Liver (tissue), 9 donors: ENCODE data around the gene BCAS1. TPM values are rescaled to one million over a fixed set of nuclear protein-coding genes. Genes with fewer than 3 reads are reported as not detected.

ENCODE experiments used
- DNase-seq: peaks from one replicate; pipeline ENCODE4 v3.0.0-alpha.2; 2017; ENCODE audit warnings: low spot score
- H3K27ac ChIP-seq, 2 donors: one replicate each; pipeline ENCODE4 v1.7.0; 2013; ENCODE audit warnings: inconsistent platforms in 2 of 2, low read length in 2 of 2, control low read depth in 1 of 2, low read depth in 1 of 2, mild to moderate bottlenecking in 1 of 2
- H3K27me3 ChIP-seq, 4 donors: one replicate each; pipeline versions ENCODE4 v1.6.1 to v1.7.0; 2013; ENCODE audit warnings: low read length in 3 of 4, inconsistent platforms in 1 of 4, mild to moderate bottlenecking in 1 of 4, moderate library complexity in 1 of 4; ENCODE audit not compliant: control insufficient read depth in 4 of 4, insufficient read depth in 4 of 4
- H3K36me3 ChIP-seq, 4 donors: one replicate each; pipeline versions ENCODE4 v1.6.1 to v1.7.0; 2013; ENCODE audit warnings: low read length in 3 of 4, mild to moderate bottlenecking in 3 of 4, low read depth in 1 of 4, moderate library complexity in 1 of 4; ENCODE audit not compliant: control insufficient read depth in 4 of 4, insufficient read depth in 3 of 4
- H3K4me1 ChIP-seq, 4 donors: one replicate each; pipeline versions ENCODE4 v1.6.1 to v1.7.0; 2013; ENCODE audit warnings: low read length in 3 of 4, mild to moderate bottlenecking in 3 of 4, moderate library complexity in 1 of 4; ENCODE audit not compliant: control insufficient read depth in 4 of 4, insufficient read depth in 4 of 4
- H3K4me3 ChIP-seq, 3 donors: one replicate each; pipeline versions ENCODE4 v1.6.1 to v1.7.0; 2013; ENCODE audit warnings: low read length in 3 of 3, control low read depth in 1 of 3, low read depth in 1 of 3, mild to moderate bottlenecking in 1 of 3
- H3K9ac ChIP-seq, 2 donors: one replicate each; pipeline ENCODE4 v1.7.0; 2013; ENCODE audit warnings: low read length in 2 of 2, mild to moderate bottlenecking in 2 of 2, moderate library complexity in 2 of 2, control low read depth in 1 of 2, low read depth in 1 of 2
- H3K9me3 ChIP-seq, 4 donors: one replicate each; pipeline versions ENCODE4 v1.6.1 to v1.7.0; 2013; ENCODE audit warnings: low read length in 3 of 4; ENCODE audit not compliant: control insufficient read depth in 4 of 4
- ATF3 ChIP-seq: IDR thresholded peaks from 2 replicates; pipeline ENCODE4 v1.6.1; 2016; ENCODE audit warnings: antibody characterized with exemption
- CTCF ChIP-seq: fragments of 150-350 bp; IDR thresholded peaks from 2 replicates; pipeline ENCODE4 v1.5.1; 2017; ENCODE audit warnings: improper control_type of control experiment, low read depth, low read length; ENCODE audit not compliant: missing input control
- EGR1 ChIP-seq, 2 donors: IDR thresholded peaks; 2 replicates each; pipeline ENCODE4 v1.6.1; 2016 to 2018; ENCODE audit warnings: antibody characterized with exemption in 2 of 2, low read depth in 2 of 2
- FOXA1 ChIP-seq: IDR thresholded peaks from 2 replicates; pipeline ENCODE4 v1.6.1; 2016; ENCODE audit warnings: antibody characterized with exemption
- FOXA2 ChIP-seq: IDR thresholded peaks from 2 replicates; pipeline ENCODE4 v1.6.1; 2016; ENCODE audit warnings: antibody characterized with exemption
- GABPA ChIP-seq, 2 donors: IDR thresholded peaks in 1 of 2; conservative IDR thresholded peaks in 1 of 2; 2 replicates each; pipeline ENCODE4 v1.6.1; 2016; ENCODE audit warnings: antibody characterized with exemption in 2 of 2, mild to moderate bottlenecking in 1 of 2, moderate library complexity in 1 of 2
- HNF4A ChIP-seq, 2 donors: conservative IDR thresholded peaks; 2 replicates each; pipeline ENCODE4 v1.6.1; 2016; ENCODE audit warnings: antibody characterized with exemption in 2 of 2, mild to moderate bottlenecking in 2 of 2
- HNF4G ChIP-seq: IDR thresholded peaks from 2 replicates; pipeline ENCODE4 v1.6.1; 2016; ENCODE audit warnings: antibody characterized with exemption
- JUND ChIP-seq, 2 donors: IDR thresholded peaks; 2 replicates each; pipeline ENCODE4 v1.6.1; 2016; ENCODE audit warnings: antibody characterized with exemption in 2 of 2
- NR2F2 ChIP-seq: IDR thresholded peaks from 2 replicates; pipeline ENCODE4 v1.6.1; 2016; ENCODE audit warnings: antibody characterized with exemption
- RXRA ChIP-seq, 2 donors: IDR thresholded peaks; 2 replicates each; pipeline ENCODE4 v1.6.1; 2017 to 2018; ENCODE audit warnings: antibody characterized with exemption in 2 of 2, mild to moderate bottlenecking in 1 of 2
- SP1 ChIP-seq: IDR thresholded peaks from 2 replicates; pipeline ENCODE4 v1.6.1; 2018; ENCODE audit warnings: antibody characterized with exemption, mild to moderate bottlenecking
- TAF1 ChIP-seq: conservative IDR thresholded peaks from 2 replicates; pipeline ENCODE4 v1.6.1; 2016; ENCODE audit warnings: antibody characterized with exemption, mild to moderate bottlenecking
- YY1 ChIP-seq: IDR thresholded peaks from 2 replicates; pipeline ENCODE4 v1.6.1; 2016; ENCODE audit warnings: antibody characterized with exemption, mild to moderate bottlenecking
- ZBTB33 ChIP-seq: IDR thresholded peaks from 2 replicates; pipeline ENCODE4 v1.6.1; 2016; ENCODE audit warnings: antibody characterized with exemption
- WGBS: extraction: QIAGEN DNeasy Blood & Tissue Kit; methylation state at CpG from one replicate; pipeline ENCODE4 v1.1.7; 2013; 5-methylcytosine and 5-hydroxymethylcytosine counted together
- polyA plus RNA-seq, 2 donors: library from polyadenylated mRNA; stranded (reverse) in 1 of 2; unstranded in 1 of 2; fragments of 200-250 nt in 1 of 2; fragments of >200 nt in 1 of 2; fragmentation: Nextera tagmentation in 1 of 2; extraction: Ambion mirVana in 1 of 2; gene quantifications; one replicate each; pipeline versions ENCODE4 v1.2.1 to v1.2.3, GENCODE V29; 2013 to 2015
- total RNA-seq, 2 donors: library from RNA; depleted of rRNA; stranded (reverse); fragments of >200 nt; gene quantifications; one replicate each; pipeline ENCODE4 v1.2.3, GENCODE V29; 2014
- TF ChIP-seq, protein P1 (sequence below): IDR thresholded peaks from 2 replicates; pipeline ENCODE4 v1.6.1; 2016; ENCODE audit warnings: antibody characterized with exemption, mild to moderate bottlenecking
- TF ChIP-seq, protein P2 (sequence below): IDR thresholded peaks from 2 replicates; pipeline ENCODE4 v1.6.1; 2016; ENCODE audit warnings: antibody characterized with exemption
- donor health status: healthy.
- donor health status: healthy.
- donor health status: healthy.
- donor health status: healthy.
- donor health status: healthy.

The BCAS1 gene
- total and polyA plus RNA-seq, 4 donors, result under 0.01 to 0.93 (median 0.04) TPM

DNA sequence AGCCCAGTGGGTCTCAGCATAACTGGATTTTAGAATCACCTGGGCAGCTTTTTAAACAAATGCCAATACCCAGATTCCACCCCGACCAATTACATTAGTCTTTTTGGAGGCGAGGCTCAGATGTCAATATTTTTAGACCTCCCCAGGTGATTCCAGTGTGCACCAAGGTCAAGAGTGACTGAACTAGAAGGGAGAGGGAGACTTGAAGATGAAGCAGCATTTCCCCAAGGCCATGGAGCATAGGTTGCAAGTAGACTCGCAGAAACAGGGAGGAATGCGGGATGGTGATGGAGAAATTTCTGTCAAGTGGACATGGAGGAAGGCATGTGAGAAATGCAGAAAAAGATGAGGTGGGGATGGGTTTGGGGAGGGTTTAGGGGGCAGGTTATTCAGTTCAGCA, 64.9 kb downstream of the BCAS1 start:
- Histone ChIP-seq H3K9ac (no peak overlapping the region), H3K4me3 (no peak overlapping the region), H3K36me3 (no peaks in the 10 kb centered on the region), H3K9me3 (peaks cover 0 to 10% (median 3%) of the 10 kb centered on the region in 4 donors), H3K27ac (no peak overlapping the region), H3K4me1 (no peaks in the 10 kb centered on the region), H3K27me3 (no peaks in the 10 kb centered on the region)
- DNase-seq, result no peak
- WGBS, result 92% methylated on average over 4 of the region's 4 CpGs
- no peak for TF ChIP-seq NR2F2
- TF ChIP-seq HNF4G, result no peak
- TF ChIP-seq ZBTB33, result no peak
- TF ChIP-seq, protein P1, sequence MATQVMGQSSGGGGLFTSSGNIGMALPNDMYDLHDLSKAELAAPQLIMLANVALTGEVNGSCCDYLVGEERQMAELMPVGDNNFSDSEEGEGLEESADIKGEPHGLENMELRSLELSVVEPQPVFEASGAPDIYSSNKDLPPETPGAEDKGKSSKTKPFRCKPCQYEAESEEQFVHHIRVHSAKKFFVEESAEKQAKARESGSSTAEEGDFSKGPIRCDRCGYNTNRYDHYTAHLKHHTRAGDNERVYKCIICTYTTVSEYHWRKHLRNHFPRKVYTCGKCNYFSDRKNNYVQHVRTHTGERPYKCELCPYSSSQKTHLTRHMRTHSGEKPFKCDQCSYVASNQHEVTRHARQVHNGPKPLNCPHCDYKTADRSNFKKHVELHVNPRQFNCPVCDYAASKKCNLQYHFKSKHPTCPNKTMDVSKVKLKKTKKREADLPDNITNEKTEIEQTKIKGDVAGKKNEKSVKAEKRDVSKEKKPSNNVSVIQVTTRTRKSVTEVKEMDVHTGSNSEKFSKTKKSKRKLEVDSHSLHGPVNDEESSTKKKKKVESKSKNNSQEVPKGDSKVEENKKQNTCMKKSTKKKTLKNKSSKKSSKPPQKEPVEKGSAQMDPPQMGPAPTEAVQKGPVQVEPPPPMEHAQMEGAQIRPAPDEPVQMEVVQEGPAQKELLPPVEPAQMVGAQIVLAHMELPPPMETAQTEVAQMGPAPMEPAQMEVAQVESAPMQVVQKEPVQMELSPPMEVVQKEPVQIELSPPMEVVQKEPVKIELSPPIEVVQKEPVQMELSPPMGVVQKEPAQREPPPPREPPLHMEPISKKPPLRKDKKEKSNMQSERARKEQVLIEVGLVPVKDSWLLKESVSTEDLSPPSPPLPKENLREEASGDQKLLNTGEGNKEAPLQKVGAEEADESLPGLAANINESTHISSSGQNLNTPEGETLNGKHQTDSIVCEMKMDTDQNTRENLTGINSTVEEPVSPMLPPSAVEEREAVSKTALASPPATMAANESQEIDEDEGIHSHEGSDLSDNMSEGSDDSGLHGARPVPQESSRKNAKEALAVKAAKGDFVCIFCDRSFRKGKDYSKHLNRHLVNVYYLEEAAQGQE, result no peak
- no peak for TF ChIP-seq YY1
- TF ChIP-seq SP1, result no peak
- TF ChIP-seq HNF4A (conservative IDR thresholded peaks at IDR 0.05), result no peak
- no peak for TF ChIP-seq FOXA1
- no peak for TF ChIP-seq RXRA (IDR thresholded peaks at IDR 0.05)
- TF ChIP-seq TAF1, result no peak
- no peak for TF ChIP-seq CTCF
- no peak for TF ChIP-seq GABPA (IDR thresholded peaks at IDR 0.05 in 1 of 2, conservative IDR thresholded peaks at IDR 0.05 in 1 of 2)
- TF ChIP-seq JUND (IDR thresholded peaks at IDR 0.05), result no peak
- no peak for TF ChIP-seq ATF3

DNA sequence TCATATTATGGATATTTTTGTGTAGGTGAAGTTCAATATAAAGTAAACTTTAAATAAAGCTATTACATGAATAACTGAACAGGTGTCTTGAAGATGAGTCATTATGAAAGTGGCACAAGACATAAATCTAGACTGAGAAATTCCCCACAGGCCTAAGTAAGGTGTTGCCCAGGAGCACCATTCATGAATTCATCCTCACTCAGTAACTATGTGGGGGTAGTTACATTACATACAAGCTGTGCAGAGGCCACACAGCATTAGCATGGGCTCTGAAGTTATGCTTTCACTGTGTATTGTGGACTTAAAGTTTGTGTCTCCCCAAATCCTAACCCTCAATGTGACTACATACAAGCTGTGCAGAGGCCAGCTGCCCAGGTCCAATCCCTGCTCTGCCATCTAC, 65.9 kb downstream of the BCAS1 start:
- DNase-seq, result no peak
- TF ChIP-seq ATF3 (no peak), TAF1 (no peak), RXRA (IDR thresholded peaks at IDR 0.05) (no peak), EGR1 (IDR thresholded peaks at IDR 0.05; ENCODE audit: low read depth in 2 of 2) (no peak), HNF4A (conservative IDR thresholded peaks at IDR 0.05) (no peak), ZBTB33 (no peak), NR2F2 (no peak), FOXA2 (no peak)
- TF ChIP-seq, protein P2, sequence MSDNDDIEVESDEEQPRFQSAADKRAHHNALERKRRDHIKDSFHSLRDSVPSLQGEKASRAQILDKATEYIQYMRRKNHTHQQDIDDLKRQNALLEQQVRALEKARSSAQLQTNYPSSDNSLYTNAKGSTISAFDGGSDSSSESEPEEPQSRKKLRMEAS, result no peak
- TF ChIP-seq, protein P1, result no peak

More for the DNA sequence above, 65.9 kb downstream of the BCAS1 start:
- H3K27me3 ChIP-seq, result no peaks in the 10 kb centered on the region
- H3K4me3 ChIP-seq, result no peak overlapping the region
- no peaks in the 10 kb centered on the region for H3K4me1 ChIP-seq
- no peaks in the 10 kb centered on the region for H3K36me3 ChIP-seq
- no peak overlapping the region for H3K9ac ChIP-seq
- no peak overlapping the region for H3K27ac ChIP-seq
- H3K9me3 ChIP-seq, result peaks cover 0 to 10% (median 3%) of the 10 kb centered on the region in 4 donors
